Kidney (tissue), 14 donors: ENCODE measurements around the gene THAP4. TPM values are rescaled to one million over a fixed set of nuclear protein-coding genes. Genes with fewer than 3 reads are reported as not detected.

Experiments
- DNase-seq, 5 donors: peaks; one replicate each; pipeline ENCODE4 v3.0.0-alpha.2; 2013 to 2020
- FAIRE-seq: peaks from 2 replicates; lab custom pipeline; 2012; peaks lifted over from hg19 to GRCh38; lab: Jason Lieb, UNC
- H3K27ac ChIP-seq, 2 donors: one replicate each; pipeline ENCODE4 v1.7.0; 2013; ENCODE audit warnings: low read depth in 2 of 2, low read length in 2 of 2, inconsistent platforms in 1 of 2
- H3K27me3 ChIP-seq: one replicate; pipeline ENCODE4 v1.7.1; 2013; ENCODE audit warnings: low read length, inconsistent platforms; ENCODE audit not compliant: control insufficient read depth, insufficient read depth
- H3K36me3 ChIP-seq, 3 donors: one replicate each; pipeline versions ENCODE4 v1.7.0 to v1.7.1; 2013; ENCODE audit warnings: low read length in 3 of 3, control low read depth in 1 of 3, inconsistent platforms in 1 of 3; ENCODE audit not compliant: insufficient read depth in 3 of 3, control insufficient read depth in 2 of 3
- H3K4me1 ChIP-seq, 3 donors: one replicate each; pipeline versions ENCODE4 v1.7.0 to v1.7.1; 2013; ENCODE audit warnings: low read length in 3 of 3, inconsistent platforms in 1 of 3, low read depth in 1 of 3; ENCODE audit not compliant: control insufficient read depth in 2 of 3, insufficient read depth in 2 of 3
- H3K4me3 ChIP-seq, 3 donors: one replicate each; pipeline versions ENCODE4 v1.7.0 to v1.8.1; 2013; ENCODE audit warnings: low read length in 3 of 3, control low read depth in 1 of 3, inconsistent platforms in 1 of 3
- H3K9ac ChIP-seq, 3 donors: one replicate each; pipeline versions ENCODE4 v1.7.0 to v1.7.1; 2013; ENCODE audit warnings: low read length in 3 of 3, control low read depth in 1 of 3, inconsistent platforms in 1 of 3
- H3K9me3 ChIP-seq, 3 donors: one replicate each; pipeline versions ENCODE4 v1.7.0 to v1.7.1; 2013; ENCODE audit warnings: low read length in 3 of 3, control low read depth in 1 of 3, inconsistent platforms in 1 of 3; ENCODE audit not compliant: control insufficient read depth in 2 of 3, insufficient read depth in 1 of 3
- CTCF ChIP-seq: IDR thresholded peaks from 3 replicates; pipeline ENCODE4 v1.5.1; 2012; ENCODE audit warnings: mild to moderate bottlenecking, moderate library complexity, borderline replicate concordance; ENCODE audit not compliant: insufficient read depth; ENCODE audit errors: extremely low read depth
- intact Hi-C: fragments of 100-400 bp; cut with DNase I; formaldehyde crosslinking; loops from one replicate; pipeline ENCODE4 v1.11.1; 2022
- polyA plus RNA-seq: library from polyadenylated mRNA; stranded (reverse); fragments of 350-450 nt; fragmentation: Illumina TruSeq; extraction: RNeasy Lipid Tissue Mini Kit (QIAGEN cat#74804); gene quantifications from one replicate; pipeline ENCODE4 v1.2.3, GENCODE V29; 2014; ENCODE audit warnings: low read depth, low replicate concordance; ENCODE audit not compliant: insufficient read depth
- total RNA-seq: library from RNA; stranded (reverse); fragmentation: NEBNext Ultra II Directional; extraction: Animal tissue kit (Norgen Biotek cat#: 25700); gene quantifications from one replicate; pipeline ENCODE4 v1.2.1, GENCODE V29; 2021
- donor health status: control.
- donor health status: control.
- donor health status: control.
- donor health status: control.
- donor health status: control.
- donor health status: DM: yes; HTN: yes; CAD: no.
- donor health status: Normal renal cell carcinoma (clear cell type).

Gene THAP4
- total and polyA plus RNA-seq, 2 donors from 2014 or later: 68.0 to 184 TPM

- DNase-seq: no peak
- Histone ChIP-seq H3K9me3 (no peaks in the 10 kb centered on the region), H3K27ac (no peak overlapping the region), H3K4me1 (peaks cover 0 to 5% (median under 1%) of the 10 kb centered on the region in 3 donors), H3K4me3 (no peak overlapping the region), H3K9ac (no peak overlapping the region), H3K36me3 (peaks cover 0 to 48% (median 32%) of the 10 kb centered on the region in 3 donors), H3K27me3 (no peaks in the 10 kb centered on the region)
- intact Hi-C loops: no loop called here
- FAIRE-seq: no peak
- TF ChIP-seq CTCF: no peak
These were observed 17.6 kb upstream of the THAP4 start for GRCh38 chr2:241654551-241654950.

GRCh38 chr2:241653210-241653750, 16.3 kb upstream of the THAP4 start:
- no peak for FAIRE-seq
- DNase-seq: peak in 1 of 5 donors; percentile 46
- peaks cover 0 to 9% (median 5%) of the 10 kb centered on the region in 3 donors for H3K4me1 ChIP-seq
- H3K4me3 ChIP-seq: no peak overlapping the region
- H3K27ac ChIP-seq: no peak overlapping the region
- no peaks in the 10 kb centered on the region for H3K9me3 ChIP-seq
- no peak overlapping the region for H3K9ac ChIP-seq
- H3K36me3 ChIP-seq: peaks cover 0 to 38% (median 27%) of the 10 kb centered on the region in 3 donors
- no peak for TF ChIP-seq CTCF
- H3K27me3 ChIP-seq: no peaks in the 10 kb centered on the region
- intact Hi-C loops: no loop called here

GRCh38 chr2:241652722-241653121, 15.8 kb upstream of the THAP4 start:
- no peak for TF ChIP-seq CTCF
- Histone ChIP-seq H3K4me3 (no peak overlapping the region), H3K27me3 (no peaks in the 10 kb centered on the region), H3K4me1 (peaks cover 0 to 9% (median 7%) of the 10 kb centered on the region in 3 donors), H3K27ac (no peak overlapping the region), H3K36me3 (peaks cover 0 to 35% (median 27%) of the 10 kb centered on the region in 3 donors), H3K9me3 (no peaks in the 10 kb centered on the region), H3K9ac (no peak overlapping the region)
- no peak for FAIRE-seq
- DNase-seq: no peak
- intact Hi-C loops: no loop called here
